GM18873 (cell line): ENCODE data around the gene VPS35L.

Experiments used
- ATAC-seq: cut with Tn5 transposase; IDR thresholded peaks from one replicate; pipeline ENCODE4 v1.9.1; 2021; ENCODE audit warnings: mild to moderate bottlenecking, moderate library complexity, moderate number of reproducible peaks; ENCODE audit not compliant: unreplicated experiment, low FRiP score

The VPS35L gene

DNA sequence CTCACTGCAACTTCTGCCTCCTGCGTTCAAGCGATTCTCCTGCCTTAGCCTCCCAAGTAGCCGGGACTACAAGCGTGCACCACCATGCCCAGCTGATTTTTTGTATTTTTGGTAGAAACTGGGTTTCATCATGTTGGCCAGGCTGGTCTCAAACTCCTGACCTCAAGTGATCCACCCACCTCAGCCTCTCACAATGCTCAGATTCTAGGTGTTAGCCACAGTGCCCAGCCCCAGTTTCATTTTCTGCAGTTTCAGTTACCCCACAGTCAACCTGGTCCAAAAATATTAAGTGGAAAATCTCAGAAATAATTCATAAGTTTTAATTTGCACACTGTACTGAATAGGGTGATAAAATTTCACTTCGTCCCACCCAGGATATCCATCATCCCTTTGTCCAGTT, 133.8 kb downstream of the VPS35L start:
- ATAC-seq: no peak

DNA sequence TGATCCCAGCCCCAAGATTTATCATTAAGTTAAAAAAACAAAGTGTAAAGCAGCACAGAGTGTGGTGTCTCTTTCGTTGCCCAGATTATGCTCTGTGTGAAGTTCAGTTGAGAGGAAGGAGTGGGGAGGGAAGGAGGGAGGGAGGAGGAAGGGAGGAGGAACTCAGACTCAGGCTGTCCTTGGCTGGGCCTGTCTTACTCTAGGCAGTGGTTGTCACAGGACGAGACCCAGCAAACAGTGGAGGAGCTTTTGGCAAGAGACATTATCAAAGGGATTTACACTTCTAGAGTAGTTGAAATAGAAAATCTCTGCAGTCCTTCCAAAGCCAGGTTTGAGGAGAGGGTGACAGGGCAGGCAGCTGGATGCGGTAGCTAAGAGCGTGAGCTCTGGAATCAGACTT, 134.7 kb downstream of the VPS35L start:
- ATAC-seq: no peak

DNA sequence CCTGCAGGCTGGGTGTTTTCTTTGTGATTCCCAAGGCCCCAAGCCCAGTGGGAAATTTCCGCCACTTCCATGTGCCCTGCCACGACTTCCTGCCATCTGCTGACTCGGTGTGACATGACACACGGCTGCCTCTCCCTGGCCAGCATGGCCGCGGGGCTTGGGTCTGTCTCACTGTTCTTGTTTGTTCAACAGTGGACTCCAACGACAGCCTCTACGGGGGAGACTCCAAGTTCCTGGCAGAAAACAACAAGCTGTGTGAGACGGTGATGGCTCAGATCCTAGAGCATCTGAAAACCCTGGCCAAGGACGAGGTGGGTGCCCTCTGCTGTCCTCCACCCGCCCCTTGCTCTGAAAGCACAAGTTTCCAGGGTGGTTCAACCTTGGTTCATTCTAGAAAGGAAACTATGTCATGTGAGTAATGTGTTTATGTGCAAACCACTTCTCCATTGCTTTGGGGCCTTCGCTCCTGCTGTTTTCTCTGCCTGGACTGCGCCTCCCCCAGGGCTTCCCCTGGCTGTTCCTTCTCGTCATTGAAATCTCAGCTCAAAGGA, 135.7 kb downstream of the VPS35L start:
- ATAC-seq: no peak

DNA sequence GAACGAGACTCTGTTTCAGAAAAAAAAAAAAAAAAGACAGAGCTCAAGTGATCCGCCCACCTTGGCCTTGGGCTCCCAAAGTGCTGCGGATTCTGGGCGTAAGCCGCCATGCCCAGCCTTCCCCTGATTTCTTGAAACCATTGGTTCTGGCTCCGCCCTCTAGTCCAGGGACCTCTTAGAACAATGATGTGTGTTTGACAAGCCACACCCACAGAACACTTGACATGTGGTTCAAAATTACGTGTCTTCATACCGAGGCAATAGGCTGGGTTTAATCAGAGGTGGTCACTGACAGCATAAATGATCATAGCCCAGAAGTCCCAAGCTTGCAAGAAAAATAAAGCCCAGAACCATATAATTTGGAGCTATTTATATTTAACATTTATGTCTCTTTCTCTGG, 139.5 kb downstream of the VPS35L start:
- no peak for ATAC-seq

DNA sequence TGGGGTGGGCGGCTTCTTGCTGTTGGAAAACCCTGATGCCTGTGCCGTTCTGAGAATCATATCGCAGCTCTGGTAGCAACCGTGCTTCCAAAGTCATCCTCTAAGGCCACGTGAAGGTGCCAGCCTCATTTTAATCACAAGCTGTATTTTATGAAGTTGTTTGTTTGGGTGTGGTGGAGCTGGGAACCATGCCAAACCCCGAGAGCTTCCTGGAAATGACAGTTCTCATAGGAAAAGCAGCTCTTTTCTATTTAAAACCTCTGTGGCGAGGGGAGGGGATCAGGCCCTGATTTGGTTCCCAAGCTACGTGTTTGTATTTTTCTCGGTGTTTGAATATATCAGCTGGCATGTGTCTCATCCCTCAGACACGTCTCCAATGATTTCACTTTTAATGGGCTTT, 140.8 kb downstream of the VPS35L start:
- no peak for ATAC-seq

DNA sequence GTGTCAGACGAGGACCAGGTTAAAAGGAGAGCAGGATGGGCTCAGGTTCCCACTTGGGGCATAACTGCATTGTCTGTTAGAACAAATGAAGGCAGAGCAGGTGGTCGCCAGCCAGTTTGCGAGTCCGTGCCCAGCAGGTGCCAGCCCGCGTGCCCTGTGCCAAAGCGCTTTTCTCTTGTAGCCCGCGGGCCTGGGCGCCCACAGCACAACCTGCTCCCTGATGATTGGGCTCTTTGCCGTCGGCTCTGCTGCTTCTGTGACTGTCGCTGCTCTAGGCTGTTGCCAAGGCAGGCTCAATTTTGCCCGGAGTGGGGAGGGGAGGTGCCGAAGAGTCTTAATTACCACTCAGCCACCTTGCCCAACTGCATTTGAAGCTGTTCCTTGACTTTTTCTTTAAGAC, 141.5 kb downstream of the VPS35L start:
- no peak for ATAC-seq

DNA sequence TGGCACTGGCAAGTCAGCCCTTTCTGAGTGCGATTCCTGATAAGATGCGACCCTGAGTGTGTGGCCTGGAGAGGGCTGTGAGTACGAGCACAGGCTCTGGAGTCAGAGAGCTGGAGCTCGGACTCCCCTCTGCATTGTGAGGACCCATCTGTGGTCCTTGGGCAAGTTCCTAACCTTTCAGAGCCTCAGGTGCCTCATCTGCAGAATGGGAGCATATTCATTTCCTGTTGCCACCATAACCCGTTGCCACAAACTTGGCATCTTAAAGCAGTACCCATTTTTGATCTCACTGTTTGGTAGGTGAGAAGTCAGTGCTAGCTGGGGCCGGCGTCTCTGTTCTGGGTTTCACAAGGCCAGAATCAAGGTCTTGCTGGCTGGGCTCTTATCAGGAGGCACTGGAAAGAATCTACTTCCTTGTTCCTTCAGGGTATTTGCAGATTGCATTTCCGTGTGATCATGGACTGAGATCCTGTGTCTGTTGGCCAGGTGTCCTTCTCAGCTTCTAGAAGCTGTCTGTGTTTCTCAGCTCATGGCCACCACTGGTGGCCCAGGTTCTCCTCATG, 142.3 kb downstream of the VPS35L start:
- no peak for ATAC-seq

DNA sequence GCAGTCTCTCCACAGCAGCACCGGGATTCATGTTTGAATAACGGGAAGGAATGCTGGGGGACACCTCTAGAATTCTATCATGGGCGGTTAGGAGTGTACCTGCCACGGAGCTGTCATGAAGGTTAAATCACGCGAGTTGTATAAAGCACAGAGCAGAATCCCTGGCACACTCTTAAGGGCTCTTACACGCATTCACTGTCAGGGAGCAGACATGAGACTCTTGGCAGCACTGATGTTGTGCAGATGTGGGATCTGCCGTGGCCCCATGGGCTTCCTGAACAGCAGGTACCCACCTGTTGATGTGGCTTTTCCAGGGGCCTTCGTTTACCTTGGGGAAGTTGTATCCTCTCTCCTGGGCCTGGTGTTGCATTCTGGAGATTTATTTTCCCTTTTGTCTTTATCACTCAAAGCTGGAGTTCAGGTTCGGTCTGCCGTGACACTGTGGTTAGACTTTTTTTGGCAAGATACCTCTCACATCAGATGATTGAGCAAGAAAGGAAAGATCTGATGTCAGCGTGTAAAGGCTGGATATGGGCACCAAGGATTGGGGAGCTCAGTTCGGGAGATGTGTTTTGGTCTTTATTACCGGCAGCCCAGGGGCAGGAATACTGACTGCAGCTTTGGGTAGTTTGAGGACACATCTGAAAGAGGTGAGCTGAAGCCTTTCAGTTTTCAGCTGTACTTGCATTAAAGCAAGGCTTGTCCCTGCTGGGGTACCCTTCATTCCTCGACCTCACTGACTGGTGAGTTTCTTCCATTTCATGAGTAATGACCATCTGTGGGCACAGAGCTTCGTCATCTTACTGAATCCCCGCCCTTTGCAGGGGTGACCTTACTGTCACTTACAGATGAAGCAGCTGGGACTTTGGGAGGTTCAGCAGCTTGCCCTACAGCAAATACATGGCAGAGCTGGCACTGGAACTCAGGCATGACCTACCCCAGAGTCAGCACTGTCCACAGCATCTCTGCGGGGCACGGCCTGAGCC, 143.3 kb downstream of the VPS35L start:
- ATAC-seq: no peak

DNA sequence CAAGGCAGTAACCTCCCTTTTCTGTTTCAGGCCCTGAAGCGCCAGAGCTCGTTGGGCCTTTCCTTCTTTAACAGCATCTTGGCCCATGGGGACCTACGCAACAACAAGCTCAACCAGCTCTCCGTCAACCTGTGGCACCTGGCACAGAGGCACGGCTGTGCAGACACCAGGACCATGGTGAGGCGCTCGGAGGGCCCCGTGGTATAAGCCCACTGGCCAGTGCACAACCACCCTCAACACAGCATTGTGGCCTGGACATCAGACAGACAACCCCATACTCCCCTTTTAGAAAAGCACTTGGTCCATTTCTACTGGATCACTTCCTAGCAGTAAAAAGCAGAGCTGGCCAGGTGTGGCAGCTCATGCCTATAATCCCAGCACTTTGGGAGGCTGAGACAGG, 144.0 kb downstream of the VPS35L start:
- ATAC-seq: no peak

DNA sequence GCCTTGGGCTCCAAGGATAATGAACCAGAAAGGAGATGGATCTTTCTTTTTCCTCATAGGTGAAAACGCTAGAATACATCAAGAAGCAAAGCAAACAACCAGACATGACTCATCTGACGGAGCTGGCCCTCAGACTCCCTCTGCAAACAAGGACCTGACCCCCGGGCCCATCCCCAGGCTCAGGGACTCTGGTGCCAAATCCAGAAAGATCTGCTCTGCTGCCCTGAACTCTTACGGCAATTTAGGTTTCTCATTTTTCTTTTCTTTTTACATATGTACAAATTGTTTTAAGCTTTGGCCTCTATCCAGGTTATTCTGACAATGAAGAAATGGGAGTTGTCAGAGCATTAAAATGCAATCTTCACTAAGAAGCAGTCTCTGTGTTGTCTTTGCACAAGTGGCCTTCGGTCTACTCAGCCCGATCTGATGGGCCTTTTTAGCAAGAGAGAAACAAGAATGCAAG, 144.8 kb downstream of the VPS35L start:
- no peak for ATAC-seq

DNA sequence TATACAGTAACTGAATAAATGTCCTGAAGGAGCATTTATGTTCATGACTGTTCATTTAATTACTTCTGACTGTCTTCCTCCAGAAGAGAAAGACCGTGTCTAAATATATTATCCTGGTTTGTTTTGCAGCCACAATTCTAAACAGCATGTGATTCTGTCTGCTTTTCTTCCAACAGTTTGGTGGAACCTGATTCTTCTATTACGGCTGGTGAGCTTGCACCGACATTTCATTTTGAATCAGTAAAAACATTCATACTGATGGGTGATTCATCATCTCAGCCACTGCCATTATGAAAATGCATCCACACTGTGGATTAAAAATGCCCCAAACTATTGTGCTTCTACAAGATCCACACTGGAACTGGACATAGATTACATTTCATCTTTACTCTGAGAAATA, 145.6 kb downstream of the VPS35L start:
- no peak for ATAC-seq

DNA sequence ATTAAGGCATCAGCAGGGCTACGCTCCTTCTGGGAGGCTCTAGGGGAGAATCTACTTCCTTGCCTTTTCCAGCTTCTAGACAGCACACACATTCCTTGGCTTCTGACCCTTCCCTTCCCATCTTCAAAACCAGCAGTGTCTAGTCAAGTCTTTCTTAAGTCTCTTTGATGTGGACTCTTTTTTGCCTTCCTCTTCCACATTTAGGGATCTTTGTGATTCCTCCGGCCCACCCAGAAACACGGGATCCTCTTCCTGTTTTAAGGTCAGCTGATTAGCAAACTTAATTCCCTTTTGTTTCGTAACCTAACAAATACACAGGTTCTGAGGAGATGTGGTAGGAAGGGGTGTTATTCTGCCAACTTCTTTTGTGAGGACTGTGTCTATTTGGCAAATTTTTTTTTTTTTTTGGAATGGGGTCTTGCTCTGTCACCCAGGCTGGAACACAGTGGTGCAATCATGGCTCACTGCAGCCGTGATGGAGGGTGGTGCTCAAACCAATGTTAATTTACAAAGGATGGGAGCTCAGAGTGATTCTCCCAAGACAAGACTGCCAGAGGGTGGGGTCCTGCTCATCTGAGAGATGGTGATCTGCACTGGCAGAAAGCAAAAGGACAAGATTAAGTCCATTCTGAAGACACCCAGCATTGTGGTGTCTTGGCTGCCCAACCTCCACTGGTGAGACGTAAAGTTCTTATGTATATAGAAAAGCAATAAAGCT, 147.8 kb downstream of the VPS35L start:
- no peak for ATAC-seq

DNA sequence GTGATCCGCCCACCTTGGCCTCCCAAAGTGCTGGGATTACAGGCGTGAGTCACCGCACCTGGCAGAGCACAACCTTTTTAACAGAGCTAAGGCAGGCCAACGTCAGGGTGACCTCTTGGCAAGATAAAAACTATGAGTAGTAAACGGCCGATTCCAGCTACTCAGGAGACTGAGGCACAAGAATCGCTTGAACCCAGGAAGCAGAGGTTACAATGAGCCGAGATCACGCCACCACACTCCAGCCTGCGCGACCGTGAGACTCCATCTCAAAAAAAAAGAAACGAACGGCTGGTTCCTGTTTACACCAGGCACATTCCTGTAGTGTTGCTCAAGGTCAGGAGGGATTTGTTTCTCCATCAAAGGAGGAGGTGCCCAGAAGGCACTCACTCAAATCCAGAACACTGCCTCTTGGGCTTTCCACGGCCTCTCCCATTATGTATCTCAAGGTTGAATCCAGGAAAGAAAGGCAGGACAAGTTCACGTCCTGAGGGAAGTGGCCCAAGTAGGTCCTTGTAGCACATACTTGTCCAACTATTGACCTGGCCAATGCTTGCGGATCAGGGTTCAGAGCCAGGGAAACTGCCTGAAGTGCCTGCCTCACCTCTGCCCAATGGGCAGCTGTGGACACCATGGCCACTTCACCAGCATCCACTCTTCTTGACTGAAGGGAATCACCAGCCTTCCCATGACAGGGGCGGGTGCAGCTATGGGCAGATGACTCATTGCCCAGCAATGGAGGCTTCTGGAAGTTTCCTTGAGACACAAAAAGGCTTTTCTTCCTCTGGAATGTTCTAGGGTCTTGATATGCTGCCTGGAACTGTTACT, 149.0 kb downstream of the VPS35L start:
- no peak for ATAC-seq

DNA sequence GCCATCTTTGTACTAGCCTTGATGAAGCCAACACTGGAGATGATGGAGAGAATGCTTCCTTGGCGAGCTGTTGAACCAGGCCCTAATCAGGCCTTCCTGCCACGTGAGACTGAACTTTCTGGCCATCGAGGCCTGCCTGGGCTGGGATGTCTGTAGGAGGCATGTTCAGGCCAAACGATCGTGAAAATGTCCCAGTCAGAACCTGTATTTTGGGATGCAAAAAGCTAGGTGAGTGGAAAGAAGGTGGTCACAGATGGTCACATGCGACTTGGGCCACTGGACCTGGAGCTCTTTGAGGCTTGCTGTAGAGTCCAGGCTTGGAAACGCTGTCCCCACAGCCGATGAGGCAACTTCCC, 149.6 kb downstream of the VPS35L start:
- no peak for ATAC-seq

DNA sequence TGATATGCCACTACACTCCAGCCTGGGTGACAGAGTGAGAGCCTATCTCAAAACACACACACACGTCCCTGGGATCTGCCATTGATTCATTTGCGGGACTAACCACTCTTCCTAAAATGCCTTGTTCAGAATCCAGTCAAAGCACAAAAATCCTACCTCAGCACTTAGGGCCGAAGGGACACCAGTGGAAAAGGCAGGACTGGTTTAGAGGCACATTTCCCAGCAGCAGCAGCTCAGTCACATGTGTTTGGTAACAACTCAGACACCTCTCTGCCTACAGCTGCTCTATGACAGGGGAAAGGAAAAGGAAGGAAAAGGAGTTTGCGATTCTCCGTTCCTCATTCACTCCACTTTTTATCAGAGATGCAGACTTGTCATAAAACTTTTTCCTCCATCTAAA, 150.3 kb downstream of the VPS35L start:
- no peak for ATAC-seq

DNA sequence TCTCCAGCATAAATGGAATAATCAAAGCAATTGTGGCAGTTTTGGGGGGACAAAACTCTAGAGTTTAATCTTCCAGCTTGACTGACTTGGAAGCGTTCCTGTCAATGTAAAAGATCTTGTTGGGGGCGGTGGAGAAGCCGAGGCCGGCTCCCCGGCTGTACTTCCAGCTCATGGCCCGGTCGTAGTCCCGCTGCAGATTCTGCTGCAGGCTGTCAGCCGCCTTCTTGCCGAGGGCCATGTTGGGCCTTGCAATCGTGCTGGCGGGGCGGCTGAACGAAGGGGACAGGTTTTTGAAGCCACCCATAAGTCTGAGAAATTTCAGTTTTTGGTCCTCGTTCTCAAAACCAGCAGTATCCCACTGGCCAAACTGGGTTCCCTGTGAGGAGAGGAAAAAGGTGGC, 151.3 kb downstream of the VPS35L start:
- ATAC-seq: no peak

DNA sequence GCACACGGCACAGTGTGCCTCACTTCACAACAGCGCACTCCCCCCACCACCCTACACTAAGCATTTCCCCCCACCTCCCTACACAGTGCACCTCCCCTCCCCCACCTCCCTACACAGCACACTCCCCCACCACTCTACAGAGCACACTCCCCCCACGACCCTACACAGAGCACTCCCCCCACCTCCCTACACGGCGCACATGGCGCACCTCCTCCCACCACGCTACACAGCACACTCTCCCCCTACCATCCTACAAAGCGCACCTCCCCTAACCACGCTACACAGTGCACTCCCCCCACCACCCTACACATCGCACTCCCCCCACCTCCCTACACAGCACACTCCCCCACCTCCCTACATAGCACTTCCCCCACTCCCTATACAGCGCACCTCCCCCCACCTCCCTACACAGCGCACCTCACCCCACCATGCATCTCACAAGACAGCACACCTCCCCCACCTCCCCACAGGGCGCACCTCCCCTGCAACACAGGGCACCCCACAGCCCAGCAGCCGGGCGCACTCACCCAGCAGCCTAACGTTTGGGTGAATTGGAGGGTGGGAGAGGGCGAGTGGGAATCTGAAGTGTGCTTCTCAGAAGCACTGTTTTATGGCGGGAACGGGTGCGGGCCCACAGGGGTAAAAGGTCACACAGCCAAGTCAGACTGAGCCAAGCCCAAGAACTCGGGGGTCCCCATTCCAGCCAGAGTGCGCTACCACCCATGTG, 152.2 kb downstream of the VPS35L start:
- ATAC-seq: no peak

DNA sequence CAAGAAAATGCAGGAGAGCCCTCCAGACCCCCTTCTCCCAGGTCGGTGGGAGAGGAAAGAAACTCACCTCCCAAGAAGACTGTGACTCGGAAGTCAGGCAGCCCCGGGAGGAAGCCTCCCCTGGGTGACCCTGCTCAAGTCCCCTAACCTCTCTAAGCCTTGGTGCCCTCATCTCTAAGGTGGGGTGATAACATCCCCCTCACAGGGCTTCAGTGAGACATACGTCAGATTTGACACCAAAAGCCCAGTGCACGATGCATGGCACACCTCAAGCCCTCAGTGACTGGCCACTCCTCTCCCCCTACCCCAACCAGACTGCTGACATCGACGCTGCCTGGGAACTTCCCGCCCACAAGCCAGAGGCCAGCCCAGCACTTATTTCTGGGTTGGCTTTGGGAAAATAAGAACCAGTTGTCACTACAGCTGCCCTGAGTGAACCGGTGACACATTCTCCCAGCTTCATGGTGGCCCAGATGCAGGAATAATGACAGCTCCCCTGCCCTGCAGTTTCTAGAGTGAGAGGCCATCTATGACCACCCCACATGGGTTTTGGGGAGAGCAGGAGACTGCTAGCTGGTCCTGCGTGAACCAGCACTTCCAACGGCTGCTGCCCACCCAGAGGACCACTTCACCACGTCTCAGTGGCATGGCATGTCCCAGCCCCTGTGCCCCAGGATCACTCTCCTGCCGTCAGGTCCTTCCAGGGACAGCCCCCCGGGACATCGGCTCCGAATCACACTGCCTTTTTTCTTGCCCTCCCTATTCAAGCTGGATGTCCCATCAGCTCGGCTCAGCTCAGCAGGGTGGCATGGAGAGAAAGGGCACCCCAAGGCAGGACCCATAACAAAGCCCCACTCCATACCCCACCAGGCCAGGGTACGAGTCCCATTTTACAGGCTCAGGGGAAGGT, 153.0 kb downstream of the VPS35L start:
- ATAC-seq: no peak
